Peyer's patch (tissue), 4 donors: ENCODE measurements around the gene PPARA. TPM values are rescaled to one million over a fixed set of nuclear protein-coding genes. Genes with fewer than 3 reads are reported as not detected.
A peak's percentile ranks its signal among the peaks of the same experiment; 100 is the strongest.

Experiments
- DNase-seq, 3 donors: peaks; one replicate each; pipeline ENCODE4 v3.0.0-alpha.2; 2017 to 2019
- H3K27ac ChIP-seq, 4 donors: fragments of 200-600 bp; sonication (generic); one replicate each; pipeline ENCODE4 v1.5.1; 2016 to 2019
- H3K27me3 ChIP-seq, 2 donors: fragments of 200-600 bp; sonication (generic); one replicate each; pipeline ENCODE4 v1.5.1; 2019
- H3K36me3 ChIP-seq, 3 donors: fragments of 200-600 bp; sonication (generic); one replicate each; pipeline ENCODE4 v1.5.1; 2016 to 2019
- H3K4me1 ChIP-seq, 4 donors: fragments of 200-600 bp; sonication (generic); one replicate each; pipeline ENCODE4 v1.5.1; 2016 to 2019
- H3K4me3 ChIP-seq, 4 donors: fragments of 200-600 bp; sonication (generic); 1 replicate in 3 of 4; 2 replicates in 1 of 4; pipeline ENCODE4 v1.5.1; 2016 to 2019; ENCODE audit warnings: mild to moderate bottlenecking in 1 of 4
- H3K9me3 ChIP-seq, 4 donors: fragments of 200-600 bp; sonication (generic); one replicate each; pipeline ENCODE4 v1.5.1; 2016 to 2019; ENCODE audit warnings: mild to moderate bottlenecking in 1 of 4
- POLR2A ChIP-seq, 2 donors: fragments of 450-650 bp; IDR thresholded peaks; one replicate each; pipeline ENCODE4 v1.5.1; 2017; ENCODE audit warnings: antibody characterized with exemption in 2 of 2, mild to moderate bottlenecking in 2 of 2, moderate library complexity in 2 of 2
- total RNA-seq, 4 donors: library from RNA; depleted of rRNA; stranded (reverse); fragments of >200 nt; gene quantifications; one replicate each; pipeline ENCODE4 v1.1.0, GENCODE V29; 2016
- TF ChIP-seq, protein P1 (sequence below), 6 experiments: fragments of 450-650 bp in 4 of 6; fragments of 200-600 bp in 2 of 6; sonication (generic) in 1 of 6; IDR thresholded peaks; one replicate each; pipeline ENCODE4 v1.5.1; 2017 to 2019; ENCODE audit warnings: antibody characterized with exemption in 6 of 6, mild to moderate bottlenecking in 3 of 6, moderate library complexity in 1 of 6

Gene PPARA
- total RNA-seq, 4 donors from 2014 or later: 21.5 to 231 (median 189) TPM

DNA sequence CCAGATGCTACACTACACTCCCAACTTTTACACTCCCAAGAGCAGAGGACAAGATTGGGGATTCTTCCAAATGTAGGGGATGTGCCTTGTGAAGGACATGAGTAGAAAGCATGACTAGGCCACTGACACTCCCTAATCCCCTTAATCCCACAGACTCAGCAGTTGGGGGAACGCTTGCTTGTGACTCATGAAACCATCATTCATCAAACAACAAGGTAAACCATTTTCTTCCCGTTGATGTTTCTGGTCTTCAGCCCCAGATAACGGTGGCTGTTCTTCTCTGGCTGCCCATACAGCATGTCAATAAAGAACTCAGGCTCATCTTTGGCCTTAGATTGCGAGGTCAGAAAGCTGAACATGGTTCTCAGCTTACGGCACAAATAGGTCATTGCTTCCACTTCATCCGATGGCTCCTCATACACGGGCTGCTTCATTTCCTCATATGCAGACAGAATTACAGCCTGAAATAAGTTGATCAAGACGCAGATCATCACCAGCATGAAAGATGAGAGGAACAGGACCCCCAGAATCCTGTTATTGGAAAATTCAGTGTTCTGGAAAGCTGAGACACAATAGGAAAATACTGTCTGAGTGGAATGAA lies 106.1 kb downstream of the PPARA start:
- no peaks in the 10 kb centered on the region for H3K9me3 ChIP-seq
- no peak overlapping the region for H3K27ac ChIP-seq
- H3K4me1 ChIP-seq: no peaks in the 10 kb centered on the region
- no peak overlapping the region for H3K4me3 ChIP-seq
- no peaks in the 10 kb centered on the region for H3K27me3 ChIP-seq
- DNase-seq: no peak
- TF ChIP-seq, protein P1, sequence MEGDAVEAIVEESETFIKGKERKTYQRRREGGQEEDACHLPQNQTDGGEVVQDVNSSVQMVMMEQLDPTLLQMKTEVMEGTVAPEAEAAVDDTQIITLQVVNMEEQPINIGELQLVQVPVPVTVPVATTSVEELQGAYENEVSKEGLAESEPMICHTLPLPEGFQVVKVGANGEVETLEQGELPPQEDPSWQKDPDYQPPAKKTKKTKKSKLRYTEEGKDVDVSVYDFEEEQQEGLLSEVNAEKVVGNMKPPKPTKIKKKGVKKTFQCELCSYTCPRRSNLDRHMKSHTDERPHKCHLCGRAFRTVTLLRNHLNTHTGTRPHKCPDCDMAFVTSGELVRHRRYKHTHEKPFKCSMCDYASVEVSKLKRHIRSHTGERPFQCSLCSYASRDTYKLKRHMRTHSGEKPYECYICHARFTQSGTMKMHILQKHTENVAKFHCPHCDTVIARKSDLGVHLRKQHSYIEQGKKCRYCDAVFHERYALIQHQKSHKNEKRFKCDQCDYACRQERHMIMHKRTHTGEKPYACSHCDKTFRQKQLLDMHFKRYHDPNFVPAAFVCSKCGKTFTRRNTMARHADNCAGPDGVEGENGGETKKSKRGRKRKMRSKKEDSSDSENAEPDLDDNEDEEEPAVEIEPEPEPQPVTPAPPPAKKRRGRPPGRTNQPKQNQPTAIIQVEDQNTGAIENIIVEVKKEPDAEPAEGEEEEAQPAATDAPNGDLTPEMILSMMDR (IDR thresholded peaks at IDR 0.05): no peak
- no peak for TF ChIP-seq POLR2A (IDR thresholded peaks at IDR 0.05)
- no peaks in the 10 kb centered on the region for H3K36me3 ChIP-seq

GRCh38 chr22:46259374-46259773 lies 109.0 kb downstream of the PPARA start:
- Histone ChIP-seq H3K4me3 (no peak overlapping the region), H3K36me3 (no peaks in the 10 kb centered on the region), H3K4me1 (peaks cover 0 to 14% (median 0%) of the 10 kb centered on the region in 4 donors), H3K27me3 (no peaks in the 10 kb centered on the region), H3K27ac (no peak overlapping the region), H3K9me3 (no peaks in the 10 kb centered on the region)
- peak in 1 of 3 donors; percentile 3 for DNase-seq
- no peak for TF ChIP-seq POLR2A (IDR thresholded peaks at IDR 0.05)
- TF ChIP-seq, protein P1 (IDR thresholded peaks at IDR 0.05): no peak

DNA sequence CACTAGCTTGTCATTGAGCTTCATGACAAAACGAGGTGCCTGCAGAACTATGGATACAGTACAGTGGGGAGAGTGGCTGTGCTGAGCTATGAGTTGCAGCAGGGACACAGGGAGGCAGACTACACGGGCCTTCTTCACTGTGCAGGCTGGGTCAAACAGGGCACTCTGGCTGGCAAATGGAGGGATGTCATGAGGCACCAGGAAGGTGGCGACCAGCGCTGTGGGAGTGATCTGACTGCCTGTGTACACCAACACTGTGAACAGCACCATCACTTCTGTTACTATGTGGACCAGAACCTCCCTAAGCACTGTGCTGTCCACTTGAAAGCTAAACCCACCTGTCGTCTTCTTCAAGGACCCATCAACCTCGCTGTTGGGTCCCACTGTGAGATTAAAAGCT lies 109.7 kb downstream of the PPARA start:
- DNase-seq: peak in 1 of 3 donors; percentile 16
- H3K27ac ChIP-seq: no peak overlapping the region
- H3K27me3 ChIP-seq: no peaks in the 10 kb centered on the region
- no peak for TF ChIP-seq POLR2A (IDR thresholded peaks at IDR 0.05)
- TF ChIP-seq, protein P1 (IDR thresholded peaks at IDR 0.05): no peak
- peaks cover 0 to 15% (median 0%) of the 10 kb centered on the region in 4 donors for H3K4me1 ChIP-seq
- no peaks in the 10 kb centered on the region for H3K36me3 ChIP-seq
- no peak overlapping the region for H3K4me3 ChIP-seq
- no peaks in the 10 kb centered on the region for H3K9me3 ChIP-seq

DNA sequence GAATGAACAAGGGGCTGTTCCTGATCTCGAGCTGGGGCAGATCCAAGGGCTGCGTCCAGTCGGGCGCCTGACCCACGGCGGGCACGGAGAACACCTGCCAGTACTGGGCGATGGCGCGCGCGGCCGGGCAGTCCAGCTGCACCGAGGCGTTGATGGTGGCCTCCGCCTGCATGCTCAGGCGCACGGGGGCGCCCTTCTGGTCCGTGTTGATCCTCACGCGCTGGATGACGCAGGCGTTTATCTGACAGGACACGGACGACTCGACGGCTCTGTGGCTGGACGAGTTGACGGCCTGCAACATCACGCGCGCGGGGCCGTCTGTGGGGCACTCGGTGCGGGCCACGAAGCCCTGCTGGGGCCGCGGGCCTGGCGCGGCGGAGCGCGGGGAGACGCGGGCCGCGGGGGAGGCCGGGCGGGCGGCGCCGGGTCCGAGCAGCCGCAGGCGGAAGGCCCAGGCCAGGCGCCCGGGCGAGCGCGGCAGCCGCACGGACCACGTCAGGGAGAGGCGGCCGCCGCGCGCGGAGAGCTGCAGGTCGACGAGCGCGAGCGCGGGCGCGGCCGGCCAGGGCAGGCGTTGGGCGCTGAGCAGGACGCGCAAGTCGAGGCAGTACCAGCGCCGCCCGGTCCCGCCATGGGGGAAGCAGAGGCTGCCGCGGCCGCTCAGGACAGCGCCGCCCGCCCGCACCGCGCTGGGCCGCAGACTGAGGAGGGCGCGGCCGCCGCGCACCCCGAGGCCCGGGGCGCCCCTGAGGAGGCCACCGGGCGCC lies 112.3 kb downstream of the PPARA start:
- DNase-seq: peak; percentile 55 to 88 (median 72)
- peak overlapping the region in 2 of 4 donors; percentile 47 to 48 for H3K27ac ChIP-seq
- no peaks in the 10 kb centered on the region for H3K27me3 ChIP-seq
- H3K9me3 ChIP-seq: no peaks in the 10 kb centered on the region
- peaks cover 0 to 21% (median 1%) of the 10 kb centered on the region in 4 donors for H3K4me1 ChIP-seq
- no peak for TF ChIP-seq POLR2A (IDR thresholded peaks at IDR 0.05)
- TF ChIP-seq, protein P1 (IDR thresholded peaks at IDR 0.05): peak in 4 of 6 experiments; percentile 23 to 40 (median 32)
- H3K36me3 ChIP-seq: no peaks in the 10 kb centered on the region
- peak overlapping the region in 3 of 4 donors; percentile 24 to 46 (median 43) for H3K4me3 ChIP-seq

- Histone ChIP-seq H3K4me1 (peaks cover 0 to 21% (median 2%) of the 10 kb centered on the region in 4 donors), H3K27me3 (no peaks in the 10 kb centered on the region), H3K27ac (peak within 1 kb of the TSS in 3 of 4 donors; percentile 15 to 75 (median 47)), H3K4me3 (peak within 1 kb of the TSS in 3 of 4 donors; percentile 24 to 46 (median 43)), H3K9me3 (no peaks in the 10 kb centered on the region), H3K36me3 (no peaks in the 10 kb centered on the region)
- no peak for TF ChIP-seq POLR2A (IDR thresholded peaks at IDR 0.05)
- TF ChIP-seq, protein P1 (IDR thresholded peaks at IDR 0.05): no peak
- DNase-seq: no peak
Measured at GRCh38 chr22:46263216-46263590, 112.9 kb downstream of the PPARA start, which contains the start of gene PKDREJ. Gene PKDREJ, minus strand, starts transcription at chr22:46263343. Its CDS starts 21 bp downstream, at chr22:46263322.
